ENCODE results near the gene PITPNC1.

Gene PITPNC1

DNA sequence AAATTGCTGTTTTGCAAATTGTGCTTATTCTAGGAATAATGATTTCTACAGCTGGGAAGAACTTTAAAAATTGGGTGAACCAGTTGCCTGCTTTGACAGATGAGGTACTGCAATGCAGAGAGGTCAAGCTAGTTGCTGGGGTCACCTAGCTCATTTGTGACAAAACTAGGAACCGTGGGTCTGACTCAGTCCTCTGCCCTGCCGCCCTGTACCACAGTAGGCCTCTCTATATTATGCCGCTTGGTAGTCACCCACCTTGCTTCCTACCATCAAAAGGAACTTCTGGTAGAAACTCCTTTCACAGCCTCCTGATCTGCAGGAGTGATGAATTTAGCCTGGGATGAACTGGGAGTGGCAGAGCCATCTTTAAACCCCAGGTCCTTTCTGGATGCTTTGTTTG is 105.7 kb downstream of the PITPNC1 start:
- DNase-seq (ENCODE audit: low spot score) = no peak
- TF ChIP-seq, protein P1, sequence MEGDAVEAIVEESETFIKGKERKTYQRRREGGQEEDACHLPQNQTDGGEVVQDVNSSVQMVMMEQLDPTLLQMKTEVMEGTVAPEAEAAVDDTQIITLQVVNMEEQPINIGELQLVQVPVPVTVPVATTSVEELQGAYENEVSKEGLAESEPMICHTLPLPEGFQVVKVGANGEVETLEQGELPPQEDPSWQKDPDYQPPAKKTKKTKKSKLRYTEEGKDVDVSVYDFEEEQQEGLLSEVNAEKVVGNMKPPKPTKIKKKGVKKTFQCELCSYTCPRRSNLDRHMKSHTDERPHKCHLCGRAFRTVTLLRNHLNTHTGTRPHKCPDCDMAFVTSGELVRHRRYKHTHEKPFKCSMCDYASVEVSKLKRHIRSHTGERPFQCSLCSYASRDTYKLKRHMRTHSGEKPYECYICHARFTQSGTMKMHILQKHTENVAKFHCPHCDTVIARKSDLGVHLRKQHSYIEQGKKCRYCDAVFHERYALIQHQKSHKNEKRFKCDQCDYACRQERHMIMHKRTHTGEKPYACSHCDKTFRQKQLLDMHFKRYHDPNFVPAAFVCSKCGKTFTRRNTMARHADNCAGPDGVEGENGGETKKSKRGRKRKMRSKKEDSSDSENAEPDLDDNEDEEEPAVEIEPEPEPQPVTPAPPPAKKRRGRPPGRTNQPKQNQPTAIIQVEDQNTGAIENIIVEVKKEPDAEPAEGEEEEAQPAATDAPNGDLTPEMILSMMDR (IDR thresholded peaks at IDR 0.05; ENCODE audit: extremely low read depth, insufficient read depth, missing control alignments) = no peak
- in situ Hi-C loops (cut with MboI; ENCODE audit: low pct_unique_long_range_greater_than_20kb, low sequenced_read_pairs, unreplicated experiment) = no loop called here

DNA sequence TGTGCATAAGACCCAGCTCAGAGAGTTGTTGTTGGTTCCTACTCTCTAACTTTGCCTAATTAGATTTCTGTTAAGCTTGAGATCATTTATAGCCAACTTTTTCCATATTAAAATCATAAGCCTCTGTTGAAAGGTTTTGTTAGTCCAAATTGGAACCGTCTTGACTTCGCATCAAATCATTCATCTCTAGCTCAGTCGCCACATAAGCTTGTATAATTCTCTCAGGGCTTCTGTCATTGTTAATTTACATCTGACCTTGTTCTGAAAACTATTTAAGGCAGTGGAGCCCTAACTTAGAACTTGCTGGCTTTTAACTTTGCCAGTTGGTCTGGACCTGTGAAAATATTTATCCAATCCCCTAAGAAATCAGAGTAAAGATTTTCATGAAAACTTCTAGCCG is 107.2 kb downstream of the PITPNC1 start:
- TF ChIP-seq, protein P1 (IDR thresholded peaks at IDR 0.05; ENCODE audit: extremely low read depth, insufficient read depth, missing control alignments) = no peak
- in situ Hi-C loops (cut with MboI; ENCODE audit: low pct_unique_long_range_greater_than_20kb, low sequenced_read_pairs, unreplicated experiment) = no loop called here

DNA sequence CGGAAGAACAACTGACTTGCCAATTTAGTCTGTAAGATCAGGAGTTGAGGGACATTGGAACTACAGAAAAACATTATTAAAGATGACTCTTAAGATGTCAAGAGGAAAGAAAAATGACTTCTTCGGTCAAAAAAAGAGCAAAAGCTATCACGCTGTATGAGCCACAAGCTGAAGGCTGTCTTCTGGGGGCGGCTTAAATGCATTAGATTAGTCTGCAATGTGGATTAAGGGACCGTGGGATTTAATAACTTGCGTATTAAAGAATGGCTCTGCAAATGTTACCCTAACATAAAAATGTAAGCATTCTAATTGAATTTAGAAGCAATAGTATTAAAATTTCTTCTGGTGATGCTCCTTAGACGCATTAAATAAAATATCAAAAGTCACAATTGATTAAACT is 108.6 kb downstream of the PITPNC1 start:
- in situ Hi-C loops (cut with MboI; ENCODE audit: low pct_unique_long_range_greater_than_20kb, low sequenced_read_pairs, unreplicated experiment) = no loop called here
- TF ChIP-seq, protein P1 (IDR thresholded peaks at IDR 0.05; ENCODE audit: extremely low read depth, insufficient read depth, missing control alignments) = no peak

More for the DNA sequence above, 107.2 kb downstream of the PITPNC1 start:
- DNase-seq (ENCODE audit: low spot score) = no peak

DNA sequence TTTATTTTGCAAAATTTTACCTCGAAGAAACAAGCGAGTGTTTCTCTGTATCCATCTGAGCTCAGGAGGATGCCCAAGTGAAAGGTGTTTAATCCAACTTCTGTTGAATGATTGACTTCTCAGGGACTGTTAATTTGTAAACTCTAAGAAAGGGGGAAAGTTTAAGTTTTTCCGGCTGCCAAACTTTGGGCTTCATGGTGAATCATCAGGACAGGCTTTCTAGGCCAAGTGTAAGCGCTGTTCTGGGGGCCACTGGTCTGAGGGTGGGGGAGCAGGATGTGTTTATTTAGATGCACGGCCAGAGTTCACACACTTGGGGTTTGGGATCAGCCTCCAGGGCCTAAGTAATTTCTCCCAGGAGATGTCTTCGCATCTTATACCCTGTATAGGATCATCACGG is 110.4 kb downstream of the PITPNC1 start:
- in situ Hi-C loops (cut with MboI; ENCODE audit: low pct_unique_long_range_greater_than_20kb, low sequenced_read_pairs, unreplicated experiment) = no loop called here
- TF ChIP-seq, protein P1 (IDR thresholded peaks at IDR 0.05; ENCODE audit: extremely low read depth, insufficient read depth, missing control alignments) = no peak
- DNase-seq (ENCODE audit: low spot score) = no peak

More for the DNA sequence above, 108.6 kb downstream of the PITPNC1 start:
- no peak for DNase-seq (ENCODE audit: low spot score)

DNA sequence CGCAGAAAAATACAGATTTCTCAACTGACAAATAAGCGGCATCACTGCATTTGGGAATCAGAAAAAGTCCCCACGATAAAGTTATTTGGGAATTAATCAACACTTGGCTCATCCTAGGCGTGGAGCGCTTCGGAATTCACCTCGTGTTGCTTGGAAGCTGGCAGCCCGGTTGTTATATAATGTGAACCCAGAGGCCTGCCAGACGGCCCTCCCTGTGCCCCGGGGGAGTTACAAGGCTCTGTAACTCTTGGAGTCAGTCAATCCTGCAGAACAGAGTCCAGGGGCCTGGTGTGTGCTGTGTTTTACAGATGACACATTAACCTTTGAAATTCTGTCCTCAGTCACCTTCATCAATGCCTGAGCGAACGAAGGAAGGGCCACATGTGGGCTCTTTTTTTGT is 111.1 kb downstream of the PITPNC1 start:
- TF ChIP-seq, protein P1 (IDR thresholded peaks at IDR 0.05; ENCODE audit: extremely low read depth, insufficient read depth, missing control alignments) = no peak
- in situ Hi-C loops (cut with MboI; ENCODE audit: low pct_unique_long_range_greater_than_20kb, low sequenced_read_pairs, unreplicated experiment) = no loop called here
- DNase-seq (ENCODE audit: low spot score) = no peak

DNA sequence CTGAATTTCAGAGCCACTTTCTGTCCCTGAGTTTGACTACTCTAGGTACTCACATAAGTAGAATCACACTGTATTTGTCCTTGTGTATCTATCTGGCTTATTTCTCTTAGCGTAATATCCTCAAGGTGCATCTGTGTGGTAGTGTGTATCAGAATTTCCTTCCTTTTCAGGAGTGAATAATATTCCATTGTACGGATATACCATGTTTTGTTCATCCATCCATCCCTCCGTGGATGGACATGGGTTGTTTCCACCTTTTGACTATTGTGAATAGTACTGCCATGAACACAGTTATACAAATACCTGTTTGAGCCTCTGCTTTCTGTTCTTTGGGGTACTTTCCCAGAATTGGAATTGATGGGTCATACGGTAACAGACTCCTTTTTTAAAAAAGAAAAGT is 111.7 kb downstream of the PITPNC1 start:
- DNase-seq (ENCODE audit: low spot score) = no peak
- in situ Hi-C loops (cut with MboI; ENCODE audit: low pct_unique_long_range_greater_than_20kb, low sequenced_read_pairs, unreplicated experiment) = no loop called here
- TF ChIP-seq, protein P1 (IDR thresholded peaks at IDR 0.05; ENCODE audit: extremely low read depth, insufficient read depth, missing control alignments) = no peak

DNA sequence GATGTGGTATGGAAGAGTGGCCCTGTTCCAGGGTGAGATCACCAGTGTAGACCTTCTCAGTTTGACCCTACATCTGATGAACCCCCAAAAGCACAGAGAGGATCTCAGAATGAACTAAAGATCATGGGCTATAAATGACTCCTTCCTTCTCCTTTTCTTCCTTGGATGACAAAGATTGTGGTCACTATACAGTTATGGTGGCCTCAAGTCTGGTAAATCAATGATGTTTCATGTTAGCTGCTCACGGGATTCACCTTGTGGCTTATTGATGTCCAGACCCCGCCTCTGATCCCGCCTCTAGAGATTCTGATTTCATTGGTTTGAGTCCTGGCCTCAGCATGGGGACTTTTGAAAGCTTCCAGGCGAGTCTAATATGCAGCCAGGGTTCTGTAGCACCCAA is 112.2 kb downstream of the PITPNC1 start:
- TF ChIP-seq, protein P1 (IDR thresholded peaks at IDR 0.05; ENCODE audit: extremely low read depth, insufficient read depth, missing control alignments) = no peak

More for the DNA sequence above, 112.2 kb downstream of the PITPNC1 start:
- in situ Hi-C loops (cut with MboI; ENCODE audit: low pct_unique_long_range_greater_than_20kb, low sequenced_read_pairs, unreplicated experiment) = no loop called here
- DNase-seq (ENCODE audit: low spot score) = no peak
